Mesothelial cell of epicardium (in vitro differentiated cells): Measurements from ENCODE around the gene DOCK8. TPM values are rescaled to one million over a fixed set of nuclear protein-coding genes. Genes with fewer than 3 reads are reported as not detected.

Experiments
- DNase-seq, 2 experiments: peaks; one replicate each; pipeline ENCODE4 v3.0.0; 2021; ENCODE audit warnings: low spot score in 2 of 2; ENCODE audit not compliant: unreplicated experiment in 2 of 2
- H3K27ac Mint-ChIP-seq: 2 replicates; pipeline ENCODE4 v1.8.0; 2021; ENCODE audit warnings: mixed read lengths
- H3K27me3 Mint-ChIP-seq: 2 replicates; pipeline ENCODE4 v1.8.0; 2021; ENCODE audit warnings: low read depth, mixed read lengths
- H3K36me3 Mint-ChIP-seq: 2 replicates; pipeline ENCODE4 v1.8.0; 2021; ENCODE audit warnings: mixed read lengths
- H3K4me1 Mint-ChIP-seq: 2 replicates; pipeline ENCODE4 v1.8.0; 2021; ENCODE audit warnings: mixed read lengths
- H3K4me3 Mint-ChIP-seq: 2 replicates; pipeline ENCODE4 v1.8.0; 2021; ENCODE audit warnings: mild to moderate bottlenecking, moderate library complexity, mixed read lengths
- H3K9me3 Mint-ChIP-seq: 2 replicates; pipeline ENCODE4 v1.8.0; 2021; ENCODE audit warnings: mixed read lengths
- total RNA-seq: library from RNA; stranded (reverse); gene quantifications from 3 replicates; pipeline ENCODE4 v1.2.1, GENCODE V29; 2021
- TF ChIP-seq, protein P1 (sequence below): fragments of 200-600 bp; sonication (generic); IDR thresholded peaks from one replicate; pipeline ENCODE4 v1.5.0; 2021; ENCODE audit warnings: antibody characterized with exemption; ENCODE audit not compliant: unreplicated experiment

The DOCK8 gene
- total RNA-seq, 1 donor from 2014 or later: 8.9 TPM

DNA sequence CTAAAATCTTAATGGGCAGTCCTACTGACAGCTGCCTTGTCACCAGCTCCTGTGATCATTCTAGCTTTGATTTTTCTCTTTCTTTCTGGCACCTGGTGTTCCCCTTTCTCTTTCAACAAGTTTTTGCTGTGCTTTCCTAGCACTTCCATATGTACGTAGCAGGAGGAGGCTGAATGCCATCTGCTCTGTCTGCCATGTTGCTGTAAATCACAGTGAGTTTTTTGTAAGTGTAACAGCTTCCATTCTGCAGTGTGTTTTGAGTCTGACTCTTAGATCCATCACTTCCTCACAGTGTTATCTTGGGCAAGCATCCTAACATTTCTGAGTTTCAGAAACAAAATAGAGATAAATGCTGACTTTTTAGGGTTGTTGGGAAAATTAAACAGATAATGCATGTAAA lies 247.9 kb downstream of the DOCK8 start:
- H3K4me3 Mint-ChIP-seq: no peak overlapping the region
- no peak overlapping the region for H3K27ac Mint-ChIP-seq

DNA sequence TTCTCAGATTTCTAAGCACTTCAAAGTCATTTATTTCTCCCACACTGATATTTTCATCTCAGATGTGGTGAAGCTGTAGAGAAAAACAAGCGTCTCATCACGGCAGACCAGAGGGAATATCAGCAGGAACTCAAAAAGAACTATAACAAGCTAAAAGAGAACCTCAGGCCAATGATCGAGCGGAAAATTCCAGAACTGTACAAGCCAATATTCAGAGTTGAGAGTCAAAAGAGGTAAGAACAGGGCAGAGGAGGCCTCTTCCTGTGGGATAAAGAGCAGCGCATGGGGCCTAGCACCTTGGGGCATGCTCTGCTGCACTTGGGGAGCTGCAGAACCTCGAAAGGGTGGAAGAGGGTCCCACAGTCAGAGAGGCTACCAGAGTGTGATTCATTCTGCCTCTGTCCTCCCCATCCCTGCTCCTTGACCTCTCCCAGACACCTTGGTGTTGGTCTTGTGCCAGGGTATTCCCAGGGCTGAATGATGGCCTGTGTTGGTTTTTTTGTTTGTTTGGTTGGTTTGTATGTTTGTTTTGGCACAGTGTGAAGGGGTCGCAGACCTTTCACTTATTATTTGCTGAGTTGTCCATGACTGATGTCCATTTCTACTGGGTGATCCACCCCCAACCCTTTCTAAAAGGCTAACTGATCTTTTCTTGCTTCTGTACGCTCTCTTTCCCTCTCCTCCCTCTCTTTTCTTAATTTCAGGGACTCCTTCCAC lies 248.9 kb downstream of the DOCK8 start:
- peaks cover 5% of the 10 kb centered on the region for H3K36me3 Mint-ChIP-seq
- H3K4me1 Mint-ChIP-seq: peaks cover 6% of the 10 kb centered on the region
- TF ChIP-seq, protein P1, sequence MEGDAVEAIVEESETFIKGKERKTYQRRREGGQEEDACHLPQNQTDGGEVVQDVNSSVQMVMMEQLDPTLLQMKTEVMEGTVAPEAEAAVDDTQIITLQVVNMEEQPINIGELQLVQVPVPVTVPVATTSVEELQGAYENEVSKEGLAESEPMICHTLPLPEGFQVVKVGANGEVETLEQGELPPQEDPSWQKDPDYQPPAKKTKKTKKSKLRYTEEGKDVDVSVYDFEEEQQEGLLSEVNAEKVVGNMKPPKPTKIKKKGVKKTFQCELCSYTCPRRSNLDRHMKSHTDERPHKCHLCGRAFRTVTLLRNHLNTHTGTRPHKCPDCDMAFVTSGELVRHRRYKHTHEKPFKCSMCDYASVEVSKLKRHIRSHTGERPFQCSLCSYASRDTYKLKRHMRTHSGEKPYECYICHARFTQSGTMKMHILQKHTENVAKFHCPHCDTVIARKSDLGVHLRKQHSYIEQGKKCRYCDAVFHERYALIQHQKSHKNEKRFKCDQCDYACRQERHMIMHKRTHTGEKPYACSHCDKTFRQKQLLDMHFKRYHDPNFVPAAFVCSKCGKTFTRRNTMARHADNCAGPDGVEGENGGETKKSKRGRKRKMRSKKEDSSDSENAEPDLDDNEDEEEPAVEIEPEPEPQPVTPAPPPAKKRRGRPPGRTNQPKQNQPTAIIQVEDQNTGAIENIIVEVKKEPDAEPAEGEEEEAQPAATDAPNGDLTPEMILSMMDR: no peak
- no peaks in the 10 kb centered on the region for H3K9me3 Mint-ChIP-seq
- DNase-seq: no peak
- no peak overlapping the region for H3K4me3 Mint-ChIP-seq
- H3K27ac Mint-ChIP-seq: no peak overlapping the region
- no peaks in the 10 kb centered on the region for H3K27me3 Mint-ChIP-seq

More for the DNA sequence above, 247.9 kb downstream of the DOCK8 start:
- DNase-seq: no peak
- Mint-ChIP-seq H3K36me3 (peaks cover 5% of the 10 kb centered on the region), H3K4me1 (peaks cover 4% of the 10 kb centered on the region), H3K27me3 (no peaks in the 10 kb centered on the region), H3K9me3 (no peaks in the 10 kb centered on the region)
- TF ChIP-seq, protein P1: no peak

DNA sequence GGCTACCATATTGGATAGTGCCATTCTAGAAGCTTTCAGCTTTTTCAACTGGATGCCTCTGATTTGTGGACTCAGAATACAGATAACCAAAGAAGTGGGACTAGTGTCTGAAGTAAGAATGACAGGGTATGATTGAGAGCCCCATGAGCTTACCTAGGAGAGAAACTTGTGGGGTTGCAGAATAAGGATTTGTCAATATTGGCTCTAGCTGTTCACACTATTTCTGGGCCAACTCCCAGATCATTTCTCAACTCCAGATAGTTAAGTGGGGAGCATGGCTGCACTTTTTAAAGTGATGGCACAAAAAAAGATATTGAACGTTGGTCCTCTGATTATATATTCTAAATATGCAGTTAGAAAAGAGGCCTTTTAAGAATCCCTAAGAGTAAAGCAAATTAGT lies 252.1 kb downstream of the DOCK8 start:
- TF ChIP-seq, protein P1: no peak
- no peak for DNase-seq
- Mint-ChIP-seq H3K4me3 (no peak overlapping the region), H3K9me3 (no peaks in the 10 kb centered on the region), H3K27me3 (no peaks in the 10 kb centered on the region), H3K36me3 (peaks cover 5% of the 10 kb centered on the region), H3K4me1 (peaks cover 29% of the 10 kb centered on the region), H3K27ac (no peak overlapping the region)

DNA sequence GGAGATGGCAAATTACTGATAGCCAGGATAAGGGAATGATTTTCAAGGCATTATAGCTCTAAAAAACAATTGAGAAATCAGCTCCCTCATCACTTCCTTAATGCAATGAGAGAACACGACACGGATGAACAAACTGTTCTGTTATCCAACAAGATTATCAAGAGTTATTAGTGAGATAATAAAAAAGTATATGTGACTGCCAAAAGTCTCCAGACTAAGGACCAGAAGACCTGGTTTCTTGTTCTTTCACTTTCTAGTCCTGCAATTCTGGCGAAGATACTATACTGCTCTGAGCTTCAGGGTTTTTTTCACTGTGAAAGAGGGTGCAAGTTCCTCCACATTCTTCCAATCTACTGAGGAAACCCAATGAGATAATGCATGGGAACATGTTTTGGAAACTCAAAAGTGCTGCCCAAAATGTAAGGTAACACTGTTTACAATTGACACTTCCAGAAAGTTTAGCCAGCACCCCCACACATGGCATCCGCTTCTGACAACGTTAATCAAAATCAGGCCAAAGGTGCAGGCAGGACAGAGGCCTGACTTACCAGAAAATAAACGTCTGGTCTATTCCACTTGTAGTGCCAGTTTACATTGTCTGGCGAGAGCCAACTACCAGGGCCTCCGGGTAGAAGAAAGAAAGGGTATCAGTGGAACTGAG lies 254.2 kb downstream of the DOCK8 start:
- Mint-ChIP-seq H3K36me3 (peaks cover 4% of the 10 kb centered on the region), H3K4me3 (peak overlapping the region; percentile 49), H3K9me3 (no peaks in the 10 kb centered on the region), H3K4me1 (peaks cover 31% of the 10 kb centered on the region), H3K27ac (peak overlapping the region; percentile 88), H3K27me3 (no peaks in the 10 kb centered on the region)
- TF ChIP-seq, protein P1: no peak
- no peak for DNase-seq

DNA sequence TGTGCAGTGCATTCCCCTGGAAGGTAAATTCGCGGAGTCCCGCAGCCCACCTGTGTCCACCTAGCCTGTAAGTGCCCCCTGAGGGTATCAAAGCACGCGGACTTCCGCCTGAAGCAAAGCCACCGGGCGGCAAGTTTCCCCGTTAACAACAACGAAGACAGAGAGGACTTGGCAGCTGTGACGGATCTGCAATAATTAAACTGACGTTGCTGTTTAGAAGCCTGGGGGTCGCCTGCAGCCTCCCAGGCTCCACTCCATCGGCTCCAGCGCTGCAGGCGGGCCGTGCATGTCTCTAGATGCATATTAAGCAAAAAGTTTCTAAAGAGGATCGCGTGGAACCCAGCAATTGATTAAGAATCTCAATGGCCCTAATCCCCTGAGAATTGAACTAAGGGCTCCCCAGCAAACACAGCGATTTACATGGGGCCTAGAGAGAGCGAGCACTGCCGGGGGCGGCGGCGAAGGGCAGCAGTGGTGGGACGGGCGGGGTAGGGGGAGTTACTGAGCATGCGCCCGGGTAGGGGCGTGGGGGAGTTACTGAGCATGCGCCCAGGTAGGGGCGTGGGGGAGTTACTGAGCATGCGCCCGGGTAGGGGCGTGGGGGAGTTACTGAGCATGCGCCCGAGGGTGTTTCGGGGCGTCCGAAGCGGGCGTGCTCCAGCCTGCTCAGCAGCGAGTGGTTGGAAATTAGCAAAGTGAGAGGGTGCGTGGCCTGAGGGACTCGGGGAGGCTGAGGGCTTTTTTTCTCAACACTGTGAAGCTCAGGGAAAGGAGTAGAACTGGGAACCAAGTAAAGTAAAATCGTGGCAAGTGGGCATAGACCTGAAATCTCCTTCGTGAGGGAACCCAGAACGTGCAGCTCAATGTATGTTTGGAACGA lies 255.2 kb downstream of the DOCK8 start:
- Mint-ChIP-seq H3K4me1 (peaks cover 31% of the 10 kb centered on the region), H3K9me3 (no peaks in the 10 kb centered on the region), H3K4me3 (peak overlapping the region; percentile 80), H3K36me3 (peaks cover 4% of the 10 kb centered on the region), H3K27me3 (no peaks in the 10 kb centered on the region), H3K27ac (peak overlapping the region; percentile 98)
- TF ChIP-seq, protein P1: no peak
- peak; percentile 86 to 96 for DNase-seq
